Cardiac septum (tissue), 1 donor: ENCODE results near the gene MVP. TPM values are rescaled to one million over a fixed set of nuclear protein-coding genes. Genes with fewer than 3 reads are reported as not detected.
"Not testable (repeated sequence)": the region's sequence is repeated elsewhere in the genome, so short reads cannot be mapped to it uniquely, and the experiment has no call there.

Experiments used
- DNase-seq: peaks from one replicate; pipeline ENCODE4 v3.0.0-alpha.2; 2020; ENCODE audit warnings: low spot score
- intact Hi-C: fragments of 100-400 bp; cut with DNase I; formaldehyde crosslinking; loops from one replicate; pipeline ENCODE4 v1.14.0; 2022
- total RNA-seq: library from RNA; stranded (reverse); fragmentation: NEBNext Ultra II Directional; extraction: Animal tissue kit (Norgen Biotek cat#: 25700); gene quantifications from one replicate; pipeline ENCODE4 v1.2.1, GENCODE V29; 2021
- donor health status: DM: no; HTN: no; CAD: no.

MVP gene
- total RNA-seq, 1 donor from 2014 or later, result 60.2 TPM

DNA sequence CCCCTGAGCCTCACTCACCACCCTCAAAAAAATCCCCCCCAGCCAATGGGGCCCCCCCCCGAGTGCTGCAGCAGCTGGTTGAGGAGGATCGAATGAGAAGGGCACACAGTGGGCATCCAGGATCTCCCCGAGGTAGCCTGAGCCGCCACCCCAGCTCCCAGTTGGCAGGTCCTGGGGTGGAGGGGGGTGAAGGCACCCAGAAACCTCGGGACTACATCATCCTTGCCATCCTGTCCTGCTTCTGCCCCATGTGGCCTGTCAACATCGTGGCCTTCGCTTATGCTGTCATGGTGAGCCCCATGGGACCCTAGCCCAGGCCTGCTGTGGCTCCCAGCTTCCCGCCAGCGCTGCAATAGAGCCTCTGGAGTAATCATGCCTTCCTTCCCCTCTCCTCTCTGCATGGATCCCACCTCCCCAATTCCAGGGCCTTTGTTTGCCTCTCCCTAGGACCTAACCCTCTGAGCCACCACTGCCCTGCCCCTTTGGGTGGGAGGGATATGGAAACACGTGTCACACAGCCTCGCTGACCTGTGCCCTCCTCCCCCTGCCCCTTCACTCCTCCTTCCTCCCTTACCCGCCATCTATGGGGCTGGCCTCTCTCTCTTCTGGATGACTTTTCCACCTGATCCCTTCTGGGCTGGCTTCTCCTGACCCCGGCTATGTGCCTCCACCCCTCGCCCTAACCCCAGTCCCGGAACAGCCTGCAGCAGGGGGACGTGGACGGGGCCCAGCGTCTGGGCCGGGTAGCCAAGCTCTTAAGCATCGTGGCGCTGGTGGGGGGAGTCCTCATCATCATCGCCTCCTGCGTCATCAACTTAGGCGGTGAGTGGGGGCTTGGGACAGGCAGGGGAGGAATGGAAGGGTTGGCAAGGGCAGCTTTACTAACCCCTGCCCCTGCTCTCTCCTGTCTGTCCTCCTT is 6.4 kb upstream of the MVP start:
- intact Hi-C loops, result no loop called here
- DNase-seq, result no peak

DNA sequence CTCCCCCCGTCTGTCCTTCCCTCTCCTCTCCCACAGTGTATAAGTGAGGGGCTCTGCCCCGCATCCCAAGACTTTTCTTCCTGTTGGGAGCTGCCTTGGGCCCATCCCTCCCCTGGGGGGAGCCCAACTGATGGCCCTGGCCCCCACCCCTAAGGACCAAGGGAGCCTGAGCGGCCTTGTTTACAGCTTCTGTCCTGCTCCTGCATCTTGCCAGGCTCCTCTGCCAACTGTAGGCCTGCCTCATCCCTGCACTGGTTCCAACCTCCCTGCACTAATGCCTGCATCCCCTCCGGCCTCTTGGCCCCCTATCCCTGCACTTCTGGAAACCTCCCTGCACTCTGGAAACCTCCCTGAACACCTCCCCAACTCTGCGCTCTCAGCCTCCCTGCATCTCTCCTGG is 5.7 kb upstream of the MVP start:
- no peak for DNase-seq
- intact Hi-C loops, result no loop called here

DNA sequence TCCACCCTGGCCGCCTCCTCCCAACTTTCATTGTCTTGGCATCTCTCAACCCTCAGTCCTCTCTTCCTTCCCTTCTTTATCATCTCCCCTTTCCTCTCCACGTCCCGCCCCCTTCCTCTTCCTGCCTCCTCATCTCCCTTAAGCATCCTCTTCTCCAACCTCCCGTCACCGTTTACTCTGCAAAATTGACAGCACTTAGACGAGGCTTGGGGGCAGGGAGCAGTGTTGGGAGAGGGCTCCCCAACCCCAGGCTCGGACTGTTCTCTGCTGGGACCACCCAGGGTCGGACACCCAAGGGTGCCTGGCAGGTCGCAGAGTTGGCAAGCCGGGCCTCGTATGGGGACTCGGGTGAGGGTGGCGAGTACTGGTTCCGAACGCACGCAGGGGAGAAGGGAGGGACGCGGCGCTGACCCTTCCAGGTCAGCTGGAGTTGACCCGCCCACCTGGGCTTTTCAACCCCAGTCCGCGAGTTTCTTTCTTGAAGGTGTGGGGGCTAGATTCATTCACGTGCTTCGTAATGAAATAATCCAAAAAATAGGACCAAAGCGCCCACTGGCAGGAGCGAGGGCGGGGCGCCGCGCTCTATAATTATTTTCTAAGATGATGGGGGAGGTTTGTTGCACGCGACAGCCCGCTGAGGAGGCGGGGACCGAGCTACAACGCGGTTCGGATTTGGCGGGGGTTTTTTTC is 5.1 kb upstream of the MVP start:
- intact Hi-C loops, result loop anchor here (5.0 kb wide), 2 partner anchors 47 to 157 kb away; partner anchors contain the start of genes CDIPT and TAOK2

DNA sequence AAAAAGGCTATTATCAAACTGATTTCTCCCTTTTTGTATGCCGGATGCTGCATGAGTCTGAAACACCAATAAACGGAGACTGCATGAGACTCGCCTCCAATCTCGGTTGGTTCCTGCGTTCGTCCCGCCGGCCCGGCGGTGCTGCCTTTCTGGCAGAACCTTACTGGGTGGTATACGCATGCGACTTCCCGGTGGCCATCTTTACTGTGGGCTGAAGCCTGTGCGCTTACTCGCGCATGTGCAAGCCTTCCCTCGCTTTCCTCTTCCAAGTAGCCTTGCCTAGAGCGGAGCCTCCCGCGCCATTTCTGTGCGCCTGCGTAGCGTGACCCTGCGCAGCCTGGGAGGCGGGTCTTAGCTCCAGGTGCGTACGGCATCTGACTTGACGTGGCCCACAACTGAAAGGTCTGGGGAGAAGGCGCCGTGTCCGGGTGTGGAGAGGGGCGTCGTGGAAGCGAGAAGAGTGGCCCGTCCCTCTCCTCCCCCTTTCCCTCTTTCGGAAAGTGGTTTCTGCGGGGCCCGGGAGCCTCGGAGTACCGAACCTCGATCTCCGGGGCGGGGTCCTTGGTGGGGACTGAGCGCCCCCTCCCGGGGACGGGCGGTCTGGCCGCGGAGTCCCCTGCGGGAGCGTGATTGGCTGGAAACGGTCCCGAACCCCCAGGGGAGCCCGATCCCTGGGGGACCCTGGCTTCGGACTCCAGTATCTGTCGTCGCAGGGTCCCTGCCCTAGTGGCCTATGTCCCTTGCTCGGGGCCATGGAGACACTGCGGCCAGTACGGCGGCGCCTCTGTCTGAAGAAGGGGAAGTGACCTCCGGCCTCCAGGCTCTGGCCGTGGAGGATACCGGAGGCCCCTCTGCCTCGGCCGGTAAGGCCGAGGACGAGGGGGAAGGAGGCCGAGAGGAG is 4.2 kb upstream of the MVP start, which contains the start of gene PAGR1:
Gene PAGR1 (plus strand): TSS at position 360 of the 901 bp plus-strand sequence. CDS start 374 bp downstream, at position 734.
- intact Hi-C loops, result loop anchor here (5.0 kb wide), 2 partner anchors 46 to 156 kb away; partner anchors contain the start of genes CDIPT and TAOK2
- DNase-seq, result peak; percentile 99

More for the DNA sequence above, 5.1 kb upstream of the MVP start:
- no peak for DNase-seq

DNA sequence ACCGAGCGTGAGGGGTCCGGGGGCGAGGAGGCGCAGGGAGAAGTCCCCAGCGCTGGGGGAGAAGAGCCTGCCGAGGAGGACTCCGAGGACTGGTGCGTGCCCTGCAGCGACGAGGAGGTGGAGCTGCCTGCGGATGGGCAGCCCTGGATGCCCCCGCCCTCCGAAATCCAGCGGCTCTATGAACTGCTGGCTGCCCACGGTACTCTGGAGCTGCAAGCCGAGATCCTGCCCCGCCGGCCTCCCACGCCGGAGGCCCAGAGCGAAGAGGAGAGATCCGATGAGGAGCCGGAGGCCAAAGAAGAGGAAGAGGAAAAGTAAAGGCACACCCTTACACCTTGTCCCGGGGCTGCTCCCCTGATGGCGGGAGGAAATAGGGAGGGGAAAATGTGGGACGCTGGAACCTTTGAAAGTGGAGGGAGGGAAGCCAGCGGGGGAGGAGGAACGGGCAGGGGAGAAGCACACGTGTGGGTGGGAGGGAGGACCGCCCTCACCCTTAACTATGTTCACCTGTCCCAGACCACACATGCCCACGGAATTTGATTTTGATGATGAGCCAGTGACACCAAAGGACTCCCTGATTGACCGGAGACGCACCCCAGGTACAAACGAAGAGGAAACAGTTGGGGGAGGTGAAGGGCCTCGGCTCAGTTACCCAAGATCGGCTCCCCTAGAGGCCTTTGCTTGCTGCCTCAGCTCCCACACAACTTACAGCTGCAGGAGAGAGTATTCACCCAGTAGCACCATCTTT is 3.4 kb upstream of the MVP start:
- no peak for DNase-seq
- intact Hi-C loops, result loop anchor here (1.0 to 5.0 kb wide), 3 partner anchors 27 to 155 kb away; partner anchors contain the start of genes CDIPT, KIF22 and TAOK2

DNA sequence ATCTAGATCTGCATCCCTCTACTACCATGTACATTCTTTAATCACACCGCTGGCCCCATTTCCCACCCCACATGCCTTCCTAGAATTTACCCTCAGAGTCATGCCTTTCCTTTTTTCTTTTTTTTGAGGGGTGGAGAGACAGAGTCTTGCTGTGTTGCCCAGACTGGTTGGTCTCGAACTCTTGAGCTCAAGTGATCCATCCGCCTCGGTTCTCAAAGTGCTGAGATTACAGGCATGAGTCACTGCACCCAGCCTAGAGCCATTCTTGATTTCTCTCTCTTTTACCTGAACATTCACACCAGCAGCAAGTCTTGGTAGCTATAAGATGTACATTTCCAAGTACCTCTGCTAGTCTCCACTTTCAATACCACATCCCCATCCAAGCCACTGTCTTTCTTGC is 2.2 kb upstream of the MVP start:
- no peak for DNase-seq
- intact Hi-C loops, result loop anchor here (5.0 kb wide), 2 partner anchors 44 to 154 kb away; partner anchors contain the start of genes CDIPT and TAOK2

DNA sequence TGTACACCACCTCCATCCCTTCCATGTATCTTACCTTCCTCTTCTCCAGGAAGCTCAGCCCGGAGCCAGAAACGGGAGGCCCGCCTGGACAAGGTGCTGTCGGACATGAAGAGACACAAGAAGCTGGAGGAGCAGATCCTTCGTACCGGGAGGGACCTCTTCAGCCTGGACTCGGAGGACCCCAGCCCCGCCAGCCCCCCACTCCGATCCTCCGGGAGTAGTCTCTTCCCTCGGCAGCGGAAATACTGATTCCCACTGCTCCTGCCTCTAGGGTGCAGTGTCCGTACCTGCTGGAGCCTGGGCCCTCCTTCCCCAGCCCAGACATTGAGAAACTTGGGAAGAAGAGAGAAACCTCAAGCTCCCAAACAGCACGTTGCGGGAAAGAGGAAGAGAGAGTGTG is 756 bp upstream of the MVP start:
- intact Hi-C loops, result loop anchor here (5.0 kb wide), 2 partner anchors 43 to 153 kb away; partner anchors contain the start of genes CDIPT and TAOK2
- no peak for DNase-seq

DNA sequence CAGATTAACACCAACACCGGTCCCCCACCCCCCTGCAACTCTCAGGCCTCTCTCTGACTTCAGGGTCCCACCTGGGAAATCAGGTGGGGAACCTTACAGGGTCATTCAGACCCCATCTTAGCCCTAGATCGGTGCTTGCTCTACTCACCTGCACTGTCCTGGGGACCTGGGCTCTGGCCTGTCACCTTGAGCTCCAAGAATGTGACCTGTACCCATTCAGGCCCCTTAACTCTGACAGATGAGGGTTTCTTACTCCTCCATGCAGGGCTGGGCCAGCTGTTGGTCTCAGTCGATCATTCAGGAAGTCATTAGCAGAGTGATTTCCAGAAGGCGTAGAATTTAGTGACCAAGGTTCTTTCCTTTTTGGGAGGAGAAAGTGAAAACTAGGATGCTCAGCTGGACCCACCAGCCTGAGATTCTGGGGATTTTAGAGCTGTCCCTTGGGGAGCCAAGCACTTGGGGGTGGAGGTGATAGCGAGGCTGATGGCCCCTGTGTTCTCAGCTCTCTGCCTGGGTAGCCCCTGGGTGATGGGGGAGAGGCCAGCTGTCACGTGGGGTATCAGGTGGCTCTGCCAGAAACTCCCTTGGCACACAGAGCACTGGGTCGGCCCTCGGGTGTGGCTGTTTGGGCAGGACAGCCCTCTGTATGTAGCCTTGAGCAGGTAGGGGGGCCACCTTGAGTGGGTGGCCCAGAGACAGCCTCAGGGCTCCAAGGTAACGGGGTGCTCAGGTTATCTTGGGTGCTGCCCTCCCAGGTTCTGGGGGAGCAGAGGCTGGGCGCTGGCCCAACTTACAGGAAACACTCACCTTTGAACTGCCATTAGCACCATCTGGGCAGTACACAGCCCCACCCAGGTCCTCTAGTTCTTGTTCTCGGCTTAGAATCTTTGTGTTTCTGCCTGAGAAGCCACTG is 724 bp downstream of the MVP start:
- intact Hi-C loops, result no loop called here
- no peak for DNase-seq

DNA sequence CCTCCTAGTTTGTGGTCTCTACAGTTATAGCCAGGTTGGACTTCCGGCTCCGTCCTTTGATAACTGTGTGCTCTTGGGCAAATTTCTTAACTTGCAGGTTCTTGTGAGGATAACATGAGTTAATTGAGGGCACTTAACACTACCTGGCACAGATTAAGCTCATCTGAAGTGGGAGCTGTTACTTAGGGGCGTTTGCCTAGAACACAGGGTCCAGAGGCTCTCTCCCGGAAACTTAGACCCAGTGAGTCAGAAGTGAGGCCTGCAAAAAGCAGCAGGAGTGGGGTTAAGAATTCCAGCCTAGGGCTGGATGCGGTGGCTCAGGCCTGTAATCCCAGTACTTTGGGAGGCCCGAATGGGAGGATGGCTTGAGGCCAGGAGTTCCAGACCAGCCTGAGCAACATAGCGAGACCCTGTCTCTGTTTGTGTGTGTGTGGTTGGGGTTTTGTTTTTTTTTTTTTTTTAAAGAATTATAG is 1.4 kb downstream of the MVP start:
- intact Hi-C loops, result no loop called here
- no peak for DNase-seq

DNA sequence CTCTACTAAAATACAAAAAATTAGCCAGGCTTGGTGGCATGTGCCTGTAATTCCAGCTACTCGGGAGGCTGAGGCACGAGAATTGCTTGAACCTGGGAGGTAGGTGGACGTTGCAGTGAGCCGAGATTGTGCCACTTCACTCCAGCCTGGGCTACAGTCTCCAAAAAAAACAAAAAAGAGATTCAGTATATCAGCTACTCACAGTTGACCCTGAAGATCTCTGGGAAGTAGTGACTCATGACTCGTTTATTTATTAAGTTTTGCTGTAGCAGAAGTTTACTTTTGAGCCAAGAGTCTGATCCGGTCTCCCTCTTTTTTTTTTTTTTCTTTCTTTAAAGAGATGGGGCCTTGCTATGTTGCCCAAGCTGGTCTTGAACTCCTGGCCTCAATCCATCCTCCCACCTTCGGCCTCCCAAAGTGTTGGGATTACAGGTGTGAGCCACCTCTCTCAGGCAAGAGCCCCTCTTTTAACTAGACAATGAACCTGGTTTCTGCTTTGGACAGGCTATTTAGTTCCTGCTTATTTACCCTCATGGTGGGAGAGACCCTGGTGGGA is 4.4 kb downstream of the MVP start:
- intact Hi-C loops, result no loop called here
- no peak for DNase-seq

DNA sequence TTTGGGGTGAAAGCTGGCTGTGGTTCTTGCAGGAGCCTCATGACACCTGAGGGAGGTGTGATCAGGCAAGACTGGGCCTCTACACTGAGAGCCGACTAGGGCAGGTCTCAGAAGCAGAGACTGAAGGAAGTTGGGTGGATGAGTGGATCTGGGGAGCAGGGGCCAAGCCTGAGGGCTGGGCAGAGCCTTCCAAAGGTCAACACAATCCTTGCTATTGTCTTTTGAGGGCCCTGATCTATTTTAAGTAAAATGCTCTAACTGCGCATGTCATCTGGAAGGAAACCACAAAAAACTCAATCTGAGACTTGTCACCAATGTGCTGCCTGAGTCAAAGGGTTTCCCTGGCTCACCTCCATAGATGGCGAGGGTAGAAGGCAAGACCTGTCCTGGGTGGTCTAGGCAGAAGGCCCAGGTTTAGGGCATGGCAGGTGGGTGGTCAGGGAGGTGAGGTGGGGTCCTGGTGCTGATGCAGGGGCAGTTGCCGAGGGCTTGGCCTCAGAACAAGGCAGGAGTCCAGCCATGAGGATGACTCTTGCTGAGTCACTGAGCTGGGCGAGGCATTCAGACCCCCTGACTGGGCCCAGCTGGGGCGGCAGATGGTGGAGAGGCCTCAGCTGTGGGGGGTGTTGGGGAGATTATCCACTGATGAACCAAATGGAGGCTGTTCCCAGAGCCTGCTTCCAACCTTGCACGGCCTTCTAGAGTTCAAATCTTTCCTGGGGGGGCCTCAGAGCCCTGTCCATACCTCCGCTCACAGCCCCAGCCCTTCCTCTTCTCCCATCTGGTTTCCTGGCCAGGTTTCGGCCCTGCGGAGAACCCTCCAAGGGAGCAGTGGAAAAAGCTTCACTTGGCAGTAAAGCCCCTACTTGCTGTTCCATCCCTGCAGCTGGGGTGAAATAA is 5.1 kb downstream of the MVP start:
- intact Hi-C loops, result no loop called here
- no peak for DNase-seq

DNA sequence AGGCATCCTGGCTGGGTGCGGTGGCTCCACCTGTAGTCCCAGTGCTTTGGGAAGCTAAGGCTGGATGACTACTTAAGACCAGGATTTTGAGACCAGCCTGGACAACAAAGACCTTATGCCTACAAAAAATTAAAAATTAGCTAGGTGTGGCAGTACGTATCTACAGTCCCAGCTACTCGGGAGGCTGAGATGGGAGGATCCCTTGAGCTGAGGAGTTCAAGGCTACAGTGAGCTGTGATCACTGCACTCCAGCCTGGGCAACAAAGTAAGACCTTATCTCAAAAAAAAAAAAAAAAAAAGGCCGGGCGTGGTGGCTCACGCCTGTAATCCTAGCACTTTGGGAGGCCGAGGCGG is 6.1 kb downstream of the MVP start:
- no peak for DNase-seq
- intact Hi-C loops, result no loop called here

DNA sequence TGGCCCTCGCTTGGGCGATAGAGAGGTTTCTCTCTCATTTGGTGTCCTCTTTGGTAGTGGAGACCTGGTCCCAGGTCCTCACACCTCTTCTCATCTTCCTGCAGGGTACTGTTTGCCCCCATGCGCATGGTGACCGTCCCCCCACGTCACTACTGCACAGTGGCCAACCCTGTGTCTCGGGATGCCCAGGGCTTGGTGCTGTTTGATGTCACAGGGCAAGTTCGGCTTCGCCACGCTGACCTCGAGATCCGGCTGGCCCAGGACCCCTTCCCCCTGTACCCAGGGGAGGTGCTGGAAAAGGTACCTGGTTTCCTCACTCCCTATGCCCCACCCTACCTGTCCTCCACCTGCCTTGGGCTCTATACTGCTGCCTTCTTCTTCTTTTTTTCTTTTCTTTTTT is 10.5 kb downstream of the MVP start:
- intact Hi-C loops, result loop anchor here (10.0 kb wide), 2 partner anchors 74 to 1004 kb away; partner anchors contain the start of gene ASPHD1
- no peak for DNase-seq

DNA sequence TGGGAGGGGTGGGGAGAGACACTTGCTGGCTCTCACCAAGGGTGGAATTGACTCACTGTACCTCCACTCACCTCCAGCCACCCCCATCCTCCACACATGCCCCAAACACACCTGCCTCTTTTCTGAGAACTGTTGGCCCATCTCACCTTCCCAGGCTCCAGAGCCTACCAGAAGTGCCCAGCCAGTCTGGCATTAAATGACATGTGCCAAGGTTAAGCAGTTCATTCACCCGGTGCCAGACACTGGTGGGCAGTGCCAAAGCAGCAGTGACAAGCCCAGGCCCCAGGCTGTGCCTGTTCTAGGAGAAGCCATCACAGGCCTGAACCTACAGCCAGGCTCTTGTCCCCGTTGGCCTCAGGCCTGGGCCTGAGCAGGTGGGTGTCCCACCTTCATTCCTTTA is 11.2 kb downstream of the MVP start:
- no peak for DNase-seq
- intact Hi-C loops, result loop anchor here (10.0 kb wide), 2 partner anchors 73 to 1003 kb away; partner anchors contain the start of gene ASPHD1

DNA sequence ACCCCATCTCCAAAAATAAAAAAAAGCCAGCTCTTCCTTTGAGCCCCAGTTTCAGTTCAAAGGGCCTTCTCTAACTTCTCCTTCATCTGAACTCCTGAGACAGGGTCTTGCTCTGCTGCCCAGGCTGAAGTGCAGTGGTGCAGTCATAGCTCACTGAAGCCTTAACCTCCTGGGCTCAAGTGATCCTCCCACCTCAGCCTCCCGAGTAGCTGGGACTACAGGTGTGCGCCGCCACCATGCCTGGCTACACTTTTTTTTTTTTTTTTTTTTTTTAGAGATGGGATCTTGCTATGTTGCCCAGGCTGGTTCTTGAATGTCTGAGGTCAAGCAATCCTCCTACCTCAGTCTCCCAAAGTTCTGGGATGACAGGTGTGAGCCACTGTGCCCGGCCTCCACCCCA is 13.0 kb downstream of the MVP start:
- intact Hi-C loops, result loop anchor here (10.0 kb wide), 2 partner anchors 72 to 1002 kb away; partner anchors contain the start of gene ASPHD1
- DNase-seq, result not testable (repeated sequence)

DNA sequence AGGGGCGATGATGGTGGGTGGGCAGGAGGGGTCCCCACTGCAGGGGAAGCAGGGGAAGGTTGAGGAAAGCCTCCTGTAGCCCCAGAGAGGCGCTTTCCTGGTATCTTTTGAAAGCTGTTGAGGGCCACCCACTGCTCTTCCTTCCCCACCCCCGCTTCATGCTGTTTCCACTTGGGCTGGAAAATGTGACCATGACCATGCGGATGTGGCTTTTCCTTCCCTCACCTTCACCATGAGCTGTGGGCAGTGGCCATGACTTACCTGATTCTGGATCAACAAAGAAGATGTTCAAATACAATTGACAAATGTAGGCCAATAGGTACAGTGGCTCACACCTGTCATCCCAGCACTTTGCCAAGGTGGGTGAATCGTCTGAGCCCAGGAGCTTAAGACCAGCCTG is 13.8 kb downstream of the MVP start:
- no peak for DNase-seq
- intact Hi-C loops, result loop anchor here (10.0 kb wide), 2 partner anchors 71 to 1001 kb away; partner anchors contain the start of gene ASPHD1
